Measurements from ENCODE around the gene SENP5. TPM values are rescaled to one million over a fixed set of nuclear protein-coding genes. Genes with fewer than 3 reads are reported as not detected.

The SENP5 gene
- total and polyA plus RNA-seq, 2 of the 8 experiments (the other 6 are each of a cell fraction or from before 2014, with no cell fraction given): 6.7 to 27.3 TPM

GRCh38 chr3:196938576-196938975 lies 70.9 kb downstream of the SENP5 start:
- Histone ChIP-seq H2BK12ac (ENCODE audit: low read depth, low read length) (no peak overlapping the region), H2BK20ac (ENCODE audit: low read length) (no peak overlapping the region), H3K27me3 (replicated peaks in 1 of 4; ENCODE audit: control insufficient read depth in 3 of 4, extremely low read depth in 1 of 4, insufficient read depth in 3 of 4, low read length in 3 of 4) (no peaks in the 10 kb centered on the region), H2BK120ac (replicated peaks; ENCODE audit: low read depth, low read length) (no peak overlapping the region), H3K27ac (ENCODE audit: low read depth, low read length) (no peak overlapping the region), H3K18ac (ENCODE audit: extremely low read depth, low read length) (no peak overlapping the region), H3K4me2 (ENCODE audit: insufficient read depth in 1 of 2, low read depth in 2 of 2, low read length in 2 of 2) (no peak overlapping the region), H3K23ac (ENCODE audit: insufficient read length) (no peak overlapping the region), H3K4me3 (ENCODE audit: extremely low read depth in 1 of 4, insufficient read depth in 2 of 4, low read depth in 3 of 4, low read length in 4 of 4) (no peak overlapping the region), H3K79me1 (ENCODE audit: low read depth, low read length) (peaks cover 7% of the 10 kb centered on the region; the same call in 1 of the 2 replicates), H4K20me1 (replicated peaks in 1 of 2; ENCODE audit: control insufficient read depth in 1 of 2, insufficient read depth in 2 of 2, low read length in 2 of 2) (peaks cover 0 to 8% of the 10 kb centered on the region in 2 experiments), H3K4ac (replicated peaks; ENCODE audit: insufficient read length, low read depth, low read length) (no peak overlapping the region), H4K8ac (ENCODE audit: extremely low read depth, insufficient read depth, low read length) (no peak overlapping the region), H3K9me3 (ENCODE audit: insufficient read depth in 2 of 2, low read depth in 1 of 2, low read length in 1 of 2) (no peaks in the 10 kb centered on the region), H4K5ac (ENCODE audit: insufficient read length, low read depth, low read length) (no peak overlapping the region), H2AFZ (ENCODE audit: low read length) (no peak overlapping the region), H2BK5ac (ENCODE audit: low read depth, low read length) (no peak overlapping the region), H4K91ac (replicated peaks; ENCODE audit: insufficient read length, low read length) (no peak overlapping the region), H2AK5ac (ENCODE audit: low read depth, low read length) (no peak overlapping the region), H3K79me2 (ENCODE audit: control insufficient read depth in 1 of 2, insufficient read depth in 2 of 2, low read length in 2 of 2) (peaks cover 15 to 44% of the 10 kb centered on the region in 2 experiments), H3K23me2 (ENCODE audit: low read depth, low read length) (peaks cover 6% of the 10 kb centered on the region), H3K14ac (ENCODE audit: insufficient read length) (no peak overlapping the region), H3K56ac (replicated peaks; ENCODE audit: insufficient read length, low read depth, low read length) (no peak overlapping the region), H3K9ac (replicated peaks in 1 of 4; ENCODE audit: extremely low read depth in 1 of 4, low read depth in 3 of 4, low read length in 3 of 4) (no peak overlapping the region), H3K4me1 (replicated peaks in 1 of 4; ENCODE audit: control insufficient read depth in 3 of 4, insufficient read depth in 4 of 4, low read length in 3 of 4) (peaks cover 1 to 6% (median 2%) of the 10 kb centered on the region in 4 experiments), H2BK15ac (ENCODE audit: low read length) (no peak overlapping the region), H3K36me3 (ENCODE audit: control insufficient read depth in 2 of 4, insufficient read depth in 4 of 4, low read length in 3 of 4) (peaks cover 28 to 59% (median 48%) of the 10 kb centered on the region in 4 experiments)
- ChIA-PET POLR2A (ENCODE audit: partially characterized antibody) (interaction anchor here (0.7 to 1.4 kb wide), 4 partner anchors 8 to 608 kb away, joined by 3 to 4 read pairs (median 3); no protein-coding TSS in a partner anchor), CTCF (ENCODE audit: partially characterized antibody) (interaction anchor here (1.1 kb wide), 1 partner anchor 8 kb away, joined by 3 read pairs; no protein-coding TSS in a partner anchor)
- 93% methylated on average over 5 of the region's 5 CpGs; no CpG with 5 or more reads in 1 of the 2 experiments for WGBS, 2 experiments (ENCODE audit: extremely low coverage in 1 of 2, insufficient coverage in 1 of 2, insufficient read length in 1 of 2, insufficient replicate concordance in 2 of 2, low coverage in 1 of 2, low lambda C conversion rate in 2 of 2, missing lambda C conversion rate in 1 of 2)
- DNase-seq (ENCODE audit: low read depth in 1 of 2, low spot score in 2 of 2) (no peak), FAIRE-seq (no peak)
- no peak for TF ChIP-seq CEBPB (IDR thresholded peaks at IDR 0.05; ENCODE audit: low read depth, low read length)
- TF ChIP-seq USF2 (IDR thresholded peaks at IDR 0.05; ENCODE audit: low read length): no peak
- TF ChIP-seq SIRT6 (IDR thresholded peaks at IDR 0.05; ENCODE audit: low read length): no peak
- TF ChIP-seq CTCF (IDR thresholded peaks at IDR 0.05; ENCODE audit: control extremely low read depth in 1 of 3, insufficient read depth in 1 of 3, low read depth in 1 of 3, low read length in 3 of 3): no peak
- no peak for TF ChIP-seq CHD2 (IDR thresholded peaks at IDR 0.05; ENCODE audit: low read length)
- no peak for TF ChIP-seq CBX5 (IDR thresholded peaks at IDR 0.05; ENCODE audit: low read depth, low read length)
- no peak for TF ChIP-seq SIN3A (conservative IDR thresholded peaks at IDR 0.05 in 1 of 2, IDR thresholded peaks at IDR 0.05 in 1 of 2; ENCODE audit: low read depth in 1 of 2, low read length in 2 of 2)
- no peak for TF ChIP-seq JUN (IDR thresholded peaks at IDR 0.05; ENCODE audit: low read depth, low read length)
- no peak for TF ChIP-seq POLR2A (IDR thresholded peaks at IDR 0.05; ENCODE audit: control extremely low read depth in 1 of 2, low read depth in 2 of 2, low read length in 2 of 2)
- TF ChIP-seq YY1 (IDR thresholded peaks at IDR 0.05; ENCODE audit: low read depth, low read length): no peak
- no peak for TF ChIP-seq GTF2F1 (IDR thresholded peaks at IDR 0.05; ENCODE audit: borderline replicate concordance, low read depth, low read length)
